MM.1S (cell line): ENCODE data around the gene RHOT1.
"Not testable (repeated sequence)": the region's sequence is repeated elsewhere in the genome, so short reads cannot be mapped to it uniquely, and the experiment has no call there.

ENCODE experiments used
- DNase-seq: peaks from one replicate; pipeline ENCODE4 v3.0.0-alpha.2; 2015
- H2AFZ ChIP-seq: fragments of 300-600 bp; sonication (generic); 2 replicates; pipeline ENCODE4 v1.6.0; 2016; ENCODE audit warnings: antibody characterized with exemption, low read length
- H3F3A ChIP-seq: fragments of 300-600 bp; sonication (generic); 2 replicates; pipeline ENCODE4 v1.6.1; 2016; ENCODE audit warnings: mild to moderate bottlenecking, antibody characterized with exemption, low read length, moderate library complexity, mixed read lengths; ENCODE audit not compliant: insufficient read depth
- H3K27ac ChIP-seq: fragments of 300-600 bp; sonication (generic); 2 replicates; pipeline ENCODE4 v1.5.1; 2016; ENCODE audit warnings: mild to moderate bottlenecking, low read length
- H3K27me3 ChIP-seq: fragments of 300-600 bp; sonication (generic); replicated peaks from 2 replicates; pipeline ENCODE4 v1.6.0; 2016; ENCODE audit warnings: low read length; ENCODE audit not compliant: insufficient read depth
- H3K36me3 ChIP-seq: fragments of 300-600 bp; sonication (generic); replicated peaks from 2 replicates; pipeline ENCODE4 v1.6.1; 2016; ENCODE audit warnings: mild to moderate bottlenecking, low read length, mixed read lengths; ENCODE audit not compliant: insufficient read depth
- H3K4me1 ChIP-seq: fragments of 300-600 bp; sonication (generic); 2 replicates; pipeline ENCODE4 v1.6.1; 2016; ENCODE audit warnings: low read length, mixed read lengths
- H3K4me2 ChIP-seq: fragments of 300-600 bp; sonication (generic); 2 replicates; pipeline ENCODE4 v1.6.0; 2016; ENCODE audit warnings: low read depth, low read length
- H3K4me3 ChIP-seq: fragments of 300-600 bp; sonication (generic); 2 replicates; pipeline ENCODE4 v1.5.1; 2016; ENCODE audit warnings: low read length, mixed read lengths
- H3K79me2 ChIP-seq: fragments of 300-600 bp; sonication (generic); 2 replicates; pipeline ENCODE4 v1.6.1; 2016; ENCODE audit warnings: mixed run types, low read length, mixed read lengths
- H3K9ac ChIP-seq: fragments of 300-600 bp; sonication (generic); 2 replicates; pipeline ENCODE4 v1.6.1; 2016; ENCODE audit warnings: low read length, mixed read lengths
- H3K9me2 ChIP-seq: fragments of 300-600 bp; sonication (generic); replicated peaks from 2 replicates; pipeline ENCODE4 v1.6.1; 2016; ENCODE audit warnings: mild to moderate bottlenecking, low read length, mixed read lengths; ENCODE audit not compliant: insufficient read depth
- H3K9me3 ChIP-seq: fragments of 300-600 bp; sonication (generic); replicated peaks from 2 replicates; pipeline ENCODE4 v1.6.1; 2016; ENCODE audit warnings: mild to moderate bottlenecking, low read length, mixed read lengths; ENCODE audit not compliant: insufficient read depth
- H4K20me1 ChIP-seq: fragments of 300-600 bp; sonication (generic); 2 replicates; pipeline ENCODE4 v1.6.1; 2016; ENCODE audit warnings: mild to moderate bottlenecking, low read length, moderate library complexity, mixed read lengths; ENCODE audit not compliant: insufficient read depth
- CTCF ChIP-seq: fragments of 300-600 bp; sonication (generic); IDR thresholded peaks from 2 replicates; pipeline ENCODE4 v1.5.1; 2016; ENCODE audit warnings: antibody characterized with exemption, low read length, mixed read lengths
- EZH2 ChIP-seq: fragments of 300-600 bp; sonication (generic); optimal IDR thresholded peaks from 2 replicates; pipeline ENCODE3; 2017; ENCODE audit warnings: low read depth, mild to moderate bottlenecking, antibody characterized with exemption, low read length, mixed read lengths
- EZH2phosphoT487 ChIP-seq: fragments of 300-600 bp; sonication (generic); IDR thresholded peaks from 2 replicates; pipeline ENCODE4 v1.6.1; 2018; ENCODE audit warnings: antibody characterized with exemption, low read length

The RHOT1 gene

DNA sequence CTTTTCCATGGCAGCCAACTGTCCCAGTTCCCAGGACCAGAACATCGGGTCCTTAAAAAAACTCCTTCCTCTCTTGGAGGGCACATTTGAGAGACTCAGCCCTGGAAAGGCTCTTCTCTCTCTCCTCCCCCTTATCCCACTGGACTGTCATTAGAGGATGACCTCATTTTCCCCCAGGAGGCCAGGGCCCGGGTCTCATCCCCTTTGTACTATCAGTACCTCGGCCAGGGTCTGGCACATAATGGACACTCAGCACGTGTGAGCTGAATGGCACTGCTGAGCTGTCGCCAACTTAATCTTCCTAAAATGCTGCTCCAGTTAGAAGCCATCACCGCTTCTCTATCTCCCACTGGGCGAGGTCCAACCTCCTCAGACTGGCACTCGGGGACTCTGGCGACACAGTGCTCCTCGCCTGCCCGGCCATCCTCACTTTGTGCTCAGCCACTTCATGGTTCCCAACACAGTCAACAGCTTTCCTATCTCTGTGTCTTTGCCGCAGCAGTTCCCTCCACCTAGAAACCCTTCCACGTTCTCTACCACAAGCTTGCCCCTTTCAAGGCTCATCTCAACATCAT lies 119.7 kb downstream of the RHOT1 start:
- H3K9ac ChIP-seq = no peak overlapping the region
- no peaks in the 10 kb centered on the region for H3K79me2 ChIP-seq
- no peak overlapping the region for H3K27ac ChIP-seq
- H3K9me3 ChIP-seq = no peaks in the 10 kb centered on the region
- H3K9me2 ChIP-seq = no peaks in the 10 kb centered on the region
- no peaks in the 10 kb centered on the region for H4K20me1 ChIP-seq
- no peaks in the 10 kb centered on the region for H3F3A ChIP-seq
- no peak overlapping the region for H3K4me2 ChIP-seq
- H2AFZ ChIP-seq = no peak overlapping the region
- H3K36me3 ChIP-seq = no peaks in the 10 kb centered on the region
- no peak for DNase-seq
- H3K27me3 ChIP-seq = peaks cover 9% of the 10 kb centered on the region
- no peak overlapping the region for H3K4me3 ChIP-seq
- H3K4me1 ChIP-seq = 0 out of 2 replicates have a peak, but pooled peaks cover 3% of the 10 kb centered on the region
- TF ChIP-seq CTCF (no peak), EZH2phosphoT487 (no peak), EZH2 (no peak)

- H3K4me2 ChIP-seq, H3K9ac ChIP-seq, H3K9me2 ChIP-seq, H4K20me1 ChIP-seq, H3K36me3 ChIP-seq, H3K27me3 ChIP-seq, H2AFZ ChIP-seq, H3K79me2 ChIP-seq, H3K9me3 ChIP-seq, DNase-seq, H3K4me1 ChIP-seq, H3F3A ChIP-seq, H3K27ac ChIP-seq, H3K4me3 ChIP-seq: not testable (repeated sequence)
Measured at GRCh38 chr17:32263515-32263914, 121.2 kb downstream of the RHOT1 start.

GRCh38 chr17:32264140-32264799 lies 122.0 kb downstream of the RHOT1 start:
- no peak for DNase-seq
- no peaks in the 10 kb centered on the region for H3K9me3 ChIP-seq
- no peak overlapping the region for H3K4me2 ChIP-seq
- H3K27ac ChIP-seq = no peak overlapping the region
- H3K4me3 ChIP-seq = no peak overlapping the region
- no peak overlapping the region for H2AFZ ChIP-seq
- TF ChIP-seq EZH2phosphoT487 (no peak), CTCF (peak; percentile 23), EZH2 (no peak)
- peaks cover 9% of the 10 kb centered on the region for H3K27me3 ChIP-seq
- no peaks in the 10 kb centered on the region for H3K79me2 ChIP-seq
- H3F3A ChIP-seq = no peaks in the 10 kb centered on the region
- 0 out of 2 replicates have a peak, but pooled peaks cover 3% of the 10 kb centered on the region for H3K4me1 ChIP-seq
- no peaks in the 10 kb centered on the region for H4K20me1 ChIP-seq
- no peak overlapping the region for H3K9ac ChIP-seq
- H3K36me3 ChIP-seq = no peaks in the 10 kb centered on the region
- no peaks in the 10 kb centered on the region for H3K9me2 ChIP-seq

DNA sequence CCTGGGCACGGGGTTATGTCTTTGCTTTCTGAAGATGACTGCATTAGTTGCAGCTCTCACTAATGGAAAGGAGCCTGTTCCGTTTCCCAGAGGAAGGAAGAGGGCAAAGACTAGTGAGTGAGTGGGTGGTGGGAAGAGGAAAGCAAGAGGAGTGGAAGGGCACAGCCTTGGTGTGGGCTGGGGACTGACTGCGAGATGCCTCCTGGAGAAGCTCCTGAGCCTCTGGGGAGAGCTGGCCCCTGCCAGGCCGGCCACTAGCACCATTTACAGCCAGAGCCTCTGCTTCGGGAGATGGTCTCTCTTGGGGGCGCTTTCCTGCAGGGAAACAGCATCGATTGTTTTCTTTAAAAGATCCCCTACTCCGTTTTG lies 122.5 kb downstream of the RHOT1 start:
- no peaks in the 10 kb centered on the region for H4K20me1 ChIP-seq
- H2AFZ ChIP-seq = no peak overlapping the region
- peaks cover 9% of the 10 kb centered on the region for H3K27me3 ChIP-seq
- no peaks in the 10 kb centered on the region for H3K36me3 ChIP-seq
- no peak overlapping the region for H3K27ac ChIP-seq
- H3K9ac ChIP-seq = no peak overlapping the region
- no peaks in the 10 kb centered on the region for H3K79me2 ChIP-seq
- H3K9me3 ChIP-seq = no peaks in the 10 kb centered on the region
- DNase-seq = no peak
- H3K4me1 ChIP-seq = 0 out of 2 replicates have a peak, but pooled peaks cover 3% of the 10 kb centered on the region
- no peak for TF ChIP-seq EZH2phosphoT487
- TF ChIP-seq CTCF = no peak
- no peak for TF ChIP-seq EZH2
- no peak overlapping the region for H3K4me2 ChIP-seq
- no peak overlapping the region for H3K4me3 ChIP-seq
- no peaks in the 10 kb centered on the region for H3K9me2 ChIP-seq
- no peaks in the 10 kb centered on the region for H3F3A ChIP-seq
